Neuronal stem cell (in vitro differentiated cells): ENCODE measurements around the gene NOP14.
"Not testable (repeated sequence)": the region's sequence is repeated elsewhere in the genome, so short reads cannot be mapped to it uniquely, and the experiment has no call there.

Experiments used
- DNase-seq: peaks from one replicate; pipeline ENCODE4 v3.0.0-alpha.2; 2013; ENCODE audit warnings: low spot score
- H2AFZ ChIP-seq: one replicate; pipeline ENCODE4 v1.6.1; 2013; ENCODE audit warnings: mild to moderate bottlenecking, low read length, inconsistent platforms
- H2AK5ac ChIP-seq: 2 replicates; pipeline ENCODE4 v1.6.1; 2013; ENCODE audit warnings: low read depth, mild to moderate bottlenecking, inconsistent platforms, low read length, moderate library complexity, mixed read lengths
- H2BK120ac ChIP-seq: 2 replicates; pipeline ENCODE4 v1.6.1; 2013; ENCODE audit warnings: low read depth, mild to moderate bottlenecking, inconsistent platforms, low read length, moderate library complexity, mixed read lengths
- H2BK12ac ChIP-seq: one replicate; pipeline ENCODE4 v1.6.1; 2013; ENCODE audit warnings: low read length, inconsistent platforms
- H2BK15ac ChIP-seq: 2 replicates; pipeline ENCODE4 v1.6.1; 2013; ENCODE audit warnings: mild to moderate bottlenecking, low read length, inconsistent platforms, mixed read lengths
- H2BK5ac ChIP-seq: one replicate; pipeline ENCODE4 v1.6.1; 2013; ENCODE audit warnings: inconsistent platforms, mild to moderate bottlenecking, low read length, moderate library complexity
- H3K14ac ChIP-seq: one replicate; pipeline ENCODE4 v1.6.1; 2013; ENCODE audit warnings: low read length, inconsistent platforms
- H3K18ac ChIP-seq: 2 replicates; pipeline ENCODE4 v1.6.1; 2013; ENCODE audit warnings: low read length, inconsistent platforms
- H3K23ac ChIP-seq: 2 replicates; pipeline ENCODE4 v1.6.1; 2013; ENCODE audit warnings: low read depth, mild to moderate bottlenecking, mixed read lengths, low read length, inconsistent platforms; ENCODE audit not compliant: poor library complexity
- H3K27ac ChIP-seq: replicated peaks from 3 replicates; pipeline ENCODE4 v1.5.1; 2013; ENCODE audit warnings: low read length, inconsistent platforms
- H3K27me3 ChIP-seq, 3 experiments: 2 replicates each; pipeline ENCODE4 v1.6.1; 2013; ENCODE audit warnings: low read length in 3 of 3, mild to moderate bottlenecking in 2 of 3, inconsistent platforms in 1 of 3, low read depth in 1 of 3, mixed read lengths in 1 of 3, moderate library complexity in 1 of 3; ENCODE audit not compliant: control insufficient read depth in 3 of 3, insufficient read depth in 3 of 3
- H3K36me3 ChIP-seq, 2 donors: replicated peaks in 1 of 2; 2 replicates each; pipeline ENCODE4 v1.6.1; 2013; ENCODE audit warnings: low read length in 2 of 2; ENCODE audit not compliant: control insufficient read depth in 2 of 2, insufficient read depth in 2 of 2
- H3K4ac ChIP-seq: 2 replicates; pipeline ENCODE4 v1.6.1; 2013; ENCODE audit warnings: inconsistent platforms, mild to moderate bottlenecking, low read length, moderate library complexity
- H3K4me1 ChIP-seq, 2 donors: 1 replicate in 1 of 2; 2 replicates in 1 of 2; pipeline ENCODE4 v1.6.1; 2013; ENCODE audit warnings: low read length in 2 of 2, low read depth in 1 of 2; ENCODE audit not compliant: control insufficient read depth in 2 of 2, insufficient read depth in 1 of 2
- H3K4me2 ChIP-seq: one replicate; pipeline ENCODE4 v1.6.1; 2013; ENCODE audit warnings: mild to moderate bottlenecking, low read length, inconsistent platforms; ENCODE audit not compliant: insufficient read depth, poor library complexity, severe bottlenecking
- H3K4me3 ChIP-seq, 2 donors: 2 replicates each; pipeline ENCODE4 v1.5.1; 2013; ENCODE audit warnings: low read length in 2 of 2, mild to moderate bottlenecking in 2 of 2, inconsistent platforms in 1 of 2, moderate library complexity in 1 of 2
- H3K79me1 ChIP-seq: one replicate; pipeline ENCODE4 v1.6.1; 2013; ENCODE audit warnings: low read depth, mild to moderate bottlenecking, inconsistent platforms, low read length, moderate library complexity
- H3K9ac ChIP-seq: one replicate; pipeline ENCODE4 v1.6.1; 2013; ENCODE audit warnings: mild to moderate bottlenecking, low read depth, low read length, inconsistent platforms; ENCODE audit not compliant: poor library complexity
- H3K9me3 ChIP-seq, 2 donors: replicated peaks in 1 of 2; 2 replicates each; pipeline versions ENCODE3 to v1.6.1; 2013; ENCODE audit warnings: low read length in 2 of 2, mild to moderate bottlenecking in 2 of 2, inconsistent platforms in 1 of 2, low read depth in 1 of 2, mixed read lengths in 1 of 2, moderate library complexity in 1 of 2; ENCODE audit not compliant: control insufficient read depth in 2 of 2, insufficient read depth in 1 of 2
- H4K8ac ChIP-seq: one replicate; pipeline ENCODE4 v1.6.1; 2013; ENCODE audit warnings: low read depth, mild to moderate bottlenecking, inconsistent platforms, low read length, moderate library complexity
- H4K91ac ChIP-seq: one replicate; pipeline ENCODE4 v1.6.1; 2013; ENCODE audit warnings: low read length, low read depth, mild to moderate bottlenecking, inconsistent platforms; ENCODE audit not compliant: poor library complexity
- WGBS, 2 donors: extraction: QIAGEN DNeasy Blood & Tissue Kit; methylation state at CpG; one replicate each; pipeline ENCODE4 v1.1.7; 2013; ENCODE audit warnings: missing lambda C conversion rate in 2 of 2, mixed read lengths in 1 of 2; ENCODE audit not compliant: insufficient read length in 2 of 2, insufficient replicate concordance in 1 of 2; ENCODE audit errors: extremely low coverage in 2 of 2; 5-methylcytosine and 5-hydroxymethylcytosine counted together

Gene NOP14

GRCh38 chr4:2955186-2956044 lies 7.8 kb downstream of the NOP14 start:
- peaks cover 10% of the 10 kb centered on the region for H3K79me1 ChIP-seq
- not testable (repeated sequence) for H2BK12ac ChIP-seq, H3K4me1 ChIP-seq, H2AFZ ChIP-seq, H3K14ac ChIP-seq, H3K9ac ChIP-seq, H3K27me3 ChIP-seq, H3K23ac ChIP-seq, H4K8ac ChIP-seq, H3K27ac ChIP-seq, H2BK120ac ChIP-seq, H2BK15ac ChIP-seq, DNase-seq, H2BK5ac ChIP-seq, H3K4ac ChIP-seq, H4K91ac ChIP-seq, H3K4me3 ChIP-seq, H3K9me3 ChIP-seq, H3K18ac ChIP-seq, H2AK5ac ChIP-seq, H3K4me2 ChIP-seq
- WGBS, 2 donors: no CpG with 5 or more reads among the region's 44 CpGs
- peaks cover 41 to 89% of the 10 kb centered on the region in 2 donors for H3K36me3 ChIP-seq

DNA sequence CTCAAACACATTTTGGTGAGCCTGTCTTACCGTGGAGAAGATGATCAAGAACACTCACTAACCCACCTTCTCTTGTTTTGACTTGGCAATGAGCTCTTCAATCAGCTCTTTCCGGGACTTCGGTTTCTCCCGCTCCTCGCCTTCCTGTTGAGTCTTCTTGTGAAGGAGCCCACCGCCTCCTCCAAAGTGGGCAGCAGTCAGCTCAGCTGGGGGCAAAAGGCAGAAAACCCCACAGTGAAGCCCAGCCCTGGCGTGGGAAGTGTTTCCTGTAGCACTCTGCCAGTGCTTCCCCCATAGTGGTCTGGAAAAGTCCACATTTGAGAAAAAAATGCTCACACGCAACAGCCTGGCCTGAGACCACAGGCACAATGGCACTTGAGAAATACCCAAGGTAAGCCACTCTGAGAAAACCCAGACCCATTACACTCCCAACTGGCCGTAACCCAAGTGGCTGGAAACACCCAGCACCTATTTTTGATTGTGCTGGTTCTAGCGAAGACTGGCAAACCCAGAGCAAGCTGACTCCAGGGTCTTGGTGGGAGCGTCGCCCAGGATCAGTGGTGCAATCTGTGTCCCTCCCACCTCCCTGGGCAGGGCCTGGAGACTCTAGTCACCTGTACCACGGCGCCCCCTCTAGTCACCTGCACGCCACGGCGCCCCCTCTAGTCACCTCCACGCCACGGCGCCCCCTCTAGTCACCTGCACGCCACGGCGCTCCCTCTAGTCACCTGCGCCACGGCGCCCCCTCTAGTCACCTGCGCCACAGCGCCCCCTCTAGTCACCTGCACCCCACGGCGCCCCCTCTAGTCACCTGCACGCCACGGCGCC lies 8.6 kb downstream of the NOP14 start:
- H3K4me3 ChIP-seq: no peak overlapping the region
- no peaks in the 10 kb centered on the region for H3K4me1 ChIP-seq
- H3K9ac ChIP-seq: no peak overlapping the region
- no peak overlapping the region for H3K4ac ChIP-seq
- H2AK5ac ChIP-seq: no peak overlapping the region
- no peak overlapping the region for H4K8ac ChIP-seq
- no peak overlapping the region for H2BK120ac ChIP-seq
- H3K4me2 ChIP-seq: no peak overlapping the region
- no peak overlapping the region for H3K18ac ChIP-seq
- no peak for DNase-seq
- peak overlapping the region; percentile 77 for H3K23ac ChIP-seq
- H2BK12ac ChIP-seq: no peak overlapping the region
- H4K91ac ChIP-seq: no peak overlapping the region
- H3K27me3 ChIP-seq: no peaks in the 10 kb centered on the region
- no peak overlapping the region for H3K27ac ChIP-seq
- no peak overlapping the region for H2BK5ac ChIP-seq
- peaks cover 0 to 3% of the 10 kb centered on the region in 2 donors for H3K9me3 ChIP-seq
- H3K79me1 ChIP-seq: peaks cover 13% of the 10 kb centered on the region
- peaks cover 48 to 92% of the 10 kb centered on the region in 2 donors for H3K36me3 ChIP-seq
- H3K14ac ChIP-seq: no peak overlapping the region
- H2AFZ ChIP-seq: no peak overlapping the region
- WGBS, 2 donors: no CpG with 5 or more reads among the region's 33 CpGs
- no peak overlapping the region for H2BK15ac ChIP-seq

GRCh38 chr4:2953496-2953895 lies 9.7 kb downstream of the NOP14 start:
- no peak overlapping the region for H2AFZ ChIP-seq
- no peak for DNase-seq
- no peak overlapping the region for H2BK15ac ChIP-seq
- no peak overlapping the region for H3K23ac ChIP-seq
- H3K79me1 ChIP-seq: peaks cover 9% of the 10 kb centered on the region
- no peak overlapping the region for H3K9ac ChIP-seq
- peaks cover 0 to 3% of the 10 kb centered on the region in 2 donors for H3K9me3 ChIP-seq
- H3K4me3 ChIP-seq: no peak overlapping the region
- H2BK5ac ChIP-seq: no peak overlapping the region
- H2BK120ac ChIP-seq: no peak overlapping the region
- H3K4me2 ChIP-seq: no peak overlapping the region
- WGBS, 2 donors: no CpG with 5 or more reads among the region's 6 CpGs
- no peak overlapping the region for H4K91ac ChIP-seq
- H3K36me3 ChIP-seq: peaks cover 55 to 94% of the 10 kb centered on the region in 2 donors
- H2BK12ac ChIP-seq: no peak overlapping the region
- H3K4me1 ChIP-seq: no peaks in the 10 kb centered on the region
- H4K8ac ChIP-seq: no peak overlapping the region
- H3K14ac ChIP-seq: no peak overlapping the region
- H3K27me3 ChIP-seq: no peaks in the 10 kb centered on the region
- H3K4ac ChIP-seq: no peak overlapping the region
- H3K27ac ChIP-seq: no peak overlapping the region
- no peak overlapping the region for H3K18ac ChIP-seq
- H2AK5ac ChIP-seq: no peak overlapping the region
